Left renal pelvis (tissue), 4 donors: ENCODE data around the gene FNDC3B. TPM values are rescaled to one million over a fixed set of nuclear protein-coding genes. Genes with fewer than 3 reads are reported as not detected.

Experiments used
- DNase-seq, 4 donors: peaks; one replicate each; pipeline ENCODE4 v3.0.0-alpha.2; 2013; ENCODE audit warnings: low read depth in 4 of 4, low spot score in 3 of 4
- polyA plus RNA-seq, 4 donors: library from polyadenylated mRNA; unstranded; fragments of 120-200 nt; gene quantifications; one replicate each; pipeline ENCODE4 v1.2.1, GENCODE V29; 2013; ENCODE audit not compliant: insufficient read length in 4 of 4

Gene FNDC3B
- polyA plus RNA-seq, 4 donors = 53.4 to 72.8 (median 68.4) TPM

DNA sequence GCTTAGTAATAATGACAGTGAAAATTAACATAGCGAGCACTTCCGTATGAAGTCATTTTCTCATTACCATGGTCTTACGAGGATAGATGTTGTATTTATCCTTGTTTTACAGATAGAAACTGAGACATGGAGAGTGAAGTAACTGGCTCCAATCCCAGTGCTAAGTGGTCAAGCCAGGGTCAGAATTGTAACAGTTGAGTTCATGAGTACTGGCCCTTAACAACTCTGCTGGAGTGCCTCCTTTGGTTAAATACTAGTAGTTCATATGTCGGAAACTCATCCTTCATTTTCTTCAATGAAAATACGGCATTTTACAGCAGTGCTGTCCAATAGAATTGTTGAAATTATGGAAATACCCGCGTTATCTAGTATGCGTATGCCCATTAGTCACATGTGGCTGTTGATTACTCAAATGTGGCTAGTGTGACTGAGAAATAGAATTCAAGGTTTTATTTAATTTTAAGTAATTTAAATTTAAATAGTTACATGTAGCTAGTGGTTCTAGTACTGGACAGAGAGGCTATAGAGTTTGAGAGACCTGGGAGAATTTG lies 32.5 kb downstream of the FNDC3B start:
- no peak for DNase-seq

DNA sequence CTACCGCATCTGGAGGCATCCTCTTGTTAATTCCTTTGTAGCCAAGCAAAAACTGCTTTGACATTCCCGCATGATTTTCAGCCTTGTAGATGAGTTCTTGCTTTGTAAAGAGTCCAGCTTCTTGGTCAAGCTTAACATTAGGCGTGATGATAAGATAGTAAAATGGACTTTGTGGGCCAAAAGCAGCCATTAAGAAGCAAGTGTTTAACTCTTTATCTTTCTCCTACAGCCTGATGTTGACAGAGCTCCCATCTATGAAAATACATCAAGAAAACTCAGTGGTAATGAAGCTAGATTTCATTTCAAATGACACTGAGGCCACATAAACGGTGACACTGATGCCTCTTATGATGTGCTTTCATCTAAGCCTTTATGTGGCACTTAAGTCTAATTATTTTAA lies 33.2 kb downstream of the FNDC3B start:
- DNase-seq = no peak

DNA sequence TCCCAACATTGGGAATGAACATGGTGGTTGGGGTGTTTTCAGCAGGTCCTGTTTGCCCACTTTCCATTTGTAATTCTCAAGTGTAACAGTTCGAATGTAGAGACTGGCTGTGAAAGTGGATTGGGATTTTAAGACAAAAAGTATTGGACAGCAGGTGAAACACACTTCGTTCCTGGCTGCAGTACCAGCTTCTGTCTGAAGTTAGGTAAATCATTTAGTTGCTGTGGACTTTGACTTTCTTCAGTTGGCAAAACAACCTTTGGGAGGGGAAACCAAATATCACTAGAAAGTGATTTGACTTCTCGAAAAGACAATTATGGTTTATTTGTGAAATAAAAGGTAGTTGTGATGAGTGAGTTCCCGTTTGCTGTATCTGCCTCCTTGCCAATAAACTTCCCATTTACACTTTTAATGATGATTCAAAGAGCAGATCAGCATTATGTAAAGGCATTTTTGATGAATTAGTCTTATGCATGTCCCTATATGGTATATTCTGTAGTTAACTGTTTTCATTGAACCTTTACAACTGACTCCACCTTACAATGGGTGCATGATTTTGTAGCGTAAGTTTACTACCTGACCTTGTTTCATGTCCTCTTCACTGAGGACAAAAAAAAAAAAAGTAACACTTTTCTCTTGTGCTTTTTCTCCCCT lies 34.0 kb downstream of the FNDC3B start:
- no peak for DNase-seq

DNA sequence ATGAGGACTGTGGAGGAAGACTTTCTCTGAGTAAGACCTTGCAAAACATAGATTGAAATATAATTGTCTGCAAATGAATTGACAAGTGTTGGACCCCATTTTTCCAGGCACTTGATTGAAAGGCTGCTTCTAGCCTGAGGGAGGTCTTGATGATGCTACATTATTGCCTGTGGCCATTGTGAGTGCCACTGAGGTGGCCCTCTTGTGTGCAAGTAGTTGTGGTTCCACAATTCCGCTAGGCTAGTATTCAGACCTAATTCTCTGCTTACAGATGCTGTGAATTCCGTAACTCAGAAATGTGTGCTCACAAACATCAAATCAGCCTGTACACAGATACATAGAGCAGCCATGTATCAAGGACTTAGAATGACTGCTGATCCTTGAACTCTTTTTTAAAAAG lies 34.7 kb downstream of the FNDC3B start:
- DNase-seq = no peak

DNA sequence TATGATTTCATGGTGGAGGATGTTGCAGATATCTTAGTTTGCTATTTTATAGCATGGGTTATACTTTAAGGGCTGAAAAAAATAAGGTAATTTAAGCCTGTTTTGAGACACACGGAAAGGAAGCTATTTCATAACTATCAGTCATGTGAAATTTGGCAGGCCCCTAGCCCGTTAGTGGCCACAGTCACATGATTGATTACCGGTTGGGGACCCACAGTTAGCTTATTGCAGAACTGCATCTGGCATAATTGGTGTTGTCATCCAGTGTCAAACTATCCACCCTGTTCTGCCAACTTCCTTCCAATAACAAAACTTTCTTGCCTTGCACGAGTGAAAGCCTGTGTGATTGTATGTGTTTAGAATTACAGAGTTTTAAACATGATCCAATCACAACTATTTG lies 35.2 kb downstream of the FNDC3B start:
- no peak for DNase-seq

DNA sequence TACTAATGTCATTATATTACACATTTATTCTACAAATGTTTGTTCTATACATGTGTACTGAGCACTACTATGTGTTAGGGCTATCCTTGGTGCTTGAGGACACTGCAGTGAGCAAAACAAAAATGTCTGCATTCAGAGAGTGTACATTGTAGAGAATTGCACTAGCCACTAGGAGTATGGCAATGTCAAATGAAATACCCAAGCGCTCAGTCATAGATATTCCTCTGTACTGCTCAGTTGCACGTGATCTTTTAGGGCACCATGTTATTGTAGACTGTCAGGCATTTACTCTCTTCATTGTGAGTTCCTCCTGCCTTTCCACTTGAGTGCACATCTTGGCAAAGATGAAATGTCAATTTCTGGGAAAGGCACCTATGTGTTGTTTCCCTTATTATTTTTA lies 36.8 kb downstream of the FNDC3B start:
- DNase-seq = no peak

DNA sequence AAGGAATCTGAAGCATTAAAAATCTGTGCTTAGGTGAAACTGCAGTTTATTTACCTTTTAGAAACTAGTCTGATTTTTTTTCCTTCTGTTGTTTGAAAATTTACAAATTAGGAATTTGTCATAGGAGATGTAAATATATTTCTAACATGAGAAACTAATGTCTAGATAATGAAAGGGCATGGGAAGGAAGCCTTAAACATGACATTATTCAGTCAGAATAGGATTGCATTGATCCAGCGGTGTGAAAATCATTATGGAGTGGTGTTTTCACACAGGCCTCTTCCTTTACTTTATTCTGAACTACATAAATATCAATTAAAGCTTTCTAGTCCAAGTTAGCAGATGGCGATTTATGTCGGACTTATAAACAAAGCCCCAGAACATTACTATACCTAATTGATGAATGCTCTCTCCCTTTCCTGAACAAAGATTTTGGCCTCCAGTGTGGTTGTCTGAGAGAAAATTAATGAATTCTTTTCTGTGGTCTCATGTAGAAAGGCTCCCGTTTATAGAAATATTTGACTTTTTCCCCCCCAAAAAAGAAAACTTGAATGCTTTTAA lies 37.9 kb downstream of the FNDC3B start:
- DNase-seq = no peak

DNA sequence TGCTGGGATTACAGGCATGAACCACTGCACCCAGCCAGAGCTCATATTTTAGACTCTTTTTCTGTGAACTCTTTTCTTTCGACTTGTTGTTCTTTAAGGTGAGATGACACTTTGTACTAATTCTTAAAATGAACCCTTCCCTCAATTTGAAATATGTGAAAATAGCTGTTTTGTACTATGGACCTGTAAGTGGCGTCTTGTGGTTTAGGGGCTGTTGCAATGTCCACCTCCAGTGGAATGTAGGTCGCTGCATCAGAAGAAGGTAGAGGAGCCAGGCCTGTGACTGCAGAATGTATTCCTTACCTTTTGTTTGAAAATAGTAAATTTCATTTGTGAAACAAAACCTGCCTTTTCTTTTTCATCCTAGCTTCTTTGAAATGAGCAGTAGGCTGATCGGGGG lies 38.9 kb downstream of the FNDC3B start:
- DNase-seq = no peak

DNA sequence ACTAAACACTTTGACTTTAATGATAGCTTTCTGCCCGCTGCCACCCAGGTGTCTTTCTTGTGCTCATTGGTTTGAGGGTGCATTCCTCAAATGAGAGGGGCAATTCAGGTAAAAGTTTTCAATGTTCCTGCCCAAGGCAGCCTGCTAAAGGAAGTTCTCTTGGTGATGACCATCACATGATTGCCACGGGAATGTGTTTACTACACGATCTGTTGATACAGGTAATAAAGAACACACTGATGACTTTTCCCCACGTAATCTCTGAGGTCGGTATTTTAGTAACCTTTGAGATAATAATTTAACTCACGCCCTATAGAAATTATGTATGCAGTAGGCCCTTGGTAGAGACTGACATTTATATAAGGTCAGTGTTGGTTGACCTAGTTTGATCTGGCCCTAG lies 39.3 kb downstream of the FNDC3B start:
- DNase-seq = no peak

DNA sequence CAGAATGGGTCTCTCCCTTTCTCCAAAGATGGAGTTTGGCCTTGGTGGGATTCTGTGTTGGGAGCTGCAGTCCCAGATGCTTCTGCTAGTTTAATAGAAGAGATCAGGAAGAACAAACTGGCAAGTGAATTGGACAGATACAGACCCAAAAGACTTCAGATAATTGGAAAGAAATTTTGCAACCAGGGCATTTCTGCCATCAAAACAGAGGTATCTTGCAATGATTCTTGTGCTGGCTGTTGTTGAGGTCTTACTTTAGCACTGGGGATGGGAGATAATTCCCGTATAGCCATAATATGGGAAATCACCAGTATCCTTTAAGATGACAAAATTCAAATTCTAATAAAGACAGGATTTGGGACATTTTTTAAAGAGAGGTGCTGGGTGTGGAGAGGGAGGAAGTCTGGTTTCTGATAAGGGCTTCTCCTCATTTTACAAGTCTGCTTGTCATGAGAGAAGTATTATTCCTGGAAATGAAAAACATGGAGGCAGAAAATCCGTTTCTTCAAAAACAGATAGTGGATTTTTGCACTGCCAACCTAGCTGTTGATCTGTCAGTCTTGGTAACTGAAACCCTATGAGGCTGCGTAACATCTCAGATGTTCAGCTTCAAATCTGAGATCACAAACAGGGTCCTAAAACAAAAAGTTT lies 40.1 kb downstream of the FNDC3B start:
- no peak for DNase-seq

DNA sequence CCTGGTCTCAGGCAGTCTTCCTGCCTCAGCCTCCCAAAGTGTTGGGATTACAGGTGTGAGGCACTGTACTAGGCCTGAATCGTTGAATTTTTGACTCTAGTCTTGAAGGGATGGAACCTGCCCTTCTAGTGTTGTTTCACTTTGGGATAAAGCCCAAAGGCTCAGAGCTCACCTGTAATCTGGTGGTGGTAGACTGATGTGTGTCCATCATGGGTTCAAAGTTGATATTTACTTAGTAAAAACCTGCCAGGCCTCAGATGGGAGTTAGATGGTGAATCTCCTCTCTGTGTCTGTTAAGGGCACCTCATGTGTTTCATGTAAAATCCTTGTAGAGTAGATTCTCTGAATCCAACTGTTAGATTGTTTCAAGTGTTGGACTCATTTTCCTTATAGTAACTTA lies 41.1 kb downstream of the FNDC3B start:
- DNase-seq = no peak

DNA sequence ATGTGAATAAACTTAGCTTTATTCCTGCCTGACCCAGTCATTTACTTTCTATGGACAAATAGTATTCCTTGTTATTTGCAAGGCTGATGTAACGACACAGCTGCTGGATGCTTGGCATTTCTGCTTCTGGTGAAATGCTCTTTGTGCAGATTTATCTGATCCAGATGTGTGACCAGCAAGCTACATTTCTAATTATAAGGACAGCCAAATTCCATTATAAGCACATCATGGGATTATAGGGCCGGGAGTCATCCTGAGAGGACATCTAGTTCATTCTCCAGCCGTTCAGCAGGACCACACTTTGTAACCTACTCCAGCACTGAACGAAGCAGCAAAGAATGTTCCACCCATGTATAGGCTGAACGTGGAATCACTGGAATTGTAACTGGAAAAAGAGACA lies 42.9 kb downstream of the FNDC3B start:
- DNase-seq = no peak

DNA sequence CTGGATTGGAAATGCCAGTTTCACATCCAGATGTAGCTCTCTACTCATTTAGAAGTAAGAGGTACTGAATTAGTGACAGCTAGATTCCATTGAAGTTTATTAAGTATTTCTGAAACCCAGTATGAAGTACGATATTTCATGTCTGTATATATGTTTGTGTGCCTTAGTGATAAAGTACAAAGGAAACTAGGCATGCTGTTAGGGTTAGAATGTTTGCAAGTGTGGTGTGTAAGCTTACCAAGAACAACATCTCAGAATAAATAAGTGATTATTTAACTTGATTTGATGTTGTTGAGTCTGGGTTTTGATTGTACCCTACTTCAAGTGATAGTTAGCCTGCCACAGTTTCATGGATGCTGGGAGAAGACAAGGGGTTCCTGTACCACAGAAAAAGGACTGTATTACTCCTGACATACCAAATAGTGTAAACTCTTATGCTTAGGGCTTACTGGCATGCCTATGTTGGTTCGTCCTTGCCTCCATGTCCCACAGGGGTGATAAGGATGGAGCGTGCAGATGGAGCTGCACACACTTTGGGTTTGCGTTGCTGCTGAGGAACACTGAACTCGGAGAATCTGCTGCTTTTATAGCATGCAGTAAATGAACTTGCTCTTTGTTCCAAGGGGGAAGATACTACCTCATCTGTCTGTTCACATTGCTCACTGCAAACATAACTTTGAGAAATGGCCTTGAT lies 43.6 kb downstream of the FNDC3B start:
- no peak for DNase-seq

DNA sequence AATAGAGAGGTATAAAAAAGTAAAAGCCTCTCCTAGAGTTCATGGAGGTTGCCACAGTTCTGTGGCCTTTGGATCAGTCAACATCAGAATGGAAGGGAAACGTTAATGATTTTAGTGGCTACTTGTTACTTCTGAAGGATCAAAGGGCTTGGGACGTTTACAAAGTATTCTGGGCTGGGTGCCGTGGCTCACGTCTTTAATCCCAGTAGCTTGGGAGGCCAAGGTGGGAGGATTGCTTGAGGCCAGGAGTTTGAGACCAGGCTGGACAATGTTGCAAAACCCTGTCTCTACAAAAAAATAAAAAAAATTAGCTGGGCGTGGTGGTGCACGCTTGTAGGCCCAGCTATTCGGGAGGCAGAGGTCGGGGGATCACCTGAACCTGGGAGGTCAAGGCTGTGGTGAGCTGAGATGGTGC lies 44.6 kb downstream of the FNDC3B start:
- no peak for DNase-seq

DNA sequence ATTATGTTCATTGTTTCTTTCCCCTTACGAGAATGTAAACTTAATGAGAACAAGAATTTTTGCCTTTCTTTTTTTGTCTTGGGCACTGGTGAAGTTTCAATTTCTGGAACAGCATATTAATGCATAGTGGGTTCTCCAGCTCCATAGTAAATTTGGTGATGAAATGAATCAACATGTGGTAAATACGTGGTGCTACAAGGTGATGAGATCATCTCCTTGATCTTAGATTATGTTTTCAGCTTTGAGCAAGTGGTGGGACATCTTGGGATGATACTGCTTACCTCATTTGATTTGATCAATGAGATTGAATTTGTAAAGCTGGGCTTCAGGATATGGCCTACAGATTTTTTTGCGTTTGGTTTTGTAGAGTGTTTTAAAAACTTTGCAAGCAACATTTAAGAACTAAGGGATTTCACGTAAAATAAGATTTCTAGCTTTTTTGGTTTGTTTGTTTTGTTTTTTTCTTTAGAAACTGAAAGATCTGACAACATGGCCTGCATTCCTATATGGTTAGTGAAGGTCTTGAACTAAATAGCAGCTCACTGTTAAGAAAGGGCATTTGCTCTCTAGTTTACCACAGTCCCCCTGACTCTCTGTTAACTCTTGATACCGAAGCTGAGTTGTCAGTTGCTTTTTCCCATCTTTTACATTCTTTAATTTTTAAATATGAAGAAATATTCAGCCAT lies 45.6 kb downstream of the FNDC3B start:
- no peak for DNase-seq

DNA sequence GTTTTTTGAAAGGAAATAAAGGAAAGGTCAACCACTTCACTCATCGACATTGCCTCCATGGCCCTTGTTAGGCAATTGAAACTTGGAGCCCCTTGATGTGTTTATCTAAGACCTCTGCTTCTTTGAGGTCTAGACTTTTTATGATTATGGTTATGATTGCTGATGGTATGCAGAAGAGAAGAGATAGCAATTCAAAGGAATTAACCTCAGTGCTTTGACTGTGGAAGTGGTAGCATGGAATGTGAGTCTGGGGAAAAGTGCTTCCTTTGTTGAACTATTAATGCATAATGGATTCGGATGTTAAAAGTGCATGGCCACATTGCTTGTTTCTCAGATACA lies 46.1 kb downstream of the FNDC3B start:
- no peak for DNase-seq

DNA sequence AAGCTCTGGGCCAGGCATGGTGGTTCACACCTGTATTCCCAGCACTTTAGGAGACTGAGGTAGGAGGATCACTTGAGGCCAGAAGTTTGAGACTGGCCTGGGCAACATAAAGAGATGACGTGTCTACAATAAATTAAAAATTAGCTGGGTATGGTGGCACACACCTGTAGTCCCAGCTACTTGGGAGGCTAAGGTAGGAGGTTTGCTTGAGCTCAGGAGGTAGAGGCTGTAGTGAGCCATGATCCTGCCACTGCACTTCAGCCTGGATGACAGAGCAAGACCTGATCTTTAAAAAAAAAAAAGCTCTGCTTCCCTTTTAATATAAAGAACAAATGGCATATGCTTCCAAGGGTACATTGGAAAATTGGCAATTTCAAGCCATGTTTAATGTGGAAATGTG lies 46.7 kb downstream of the FNDC3B start:
- no peak for DNase-seq

DNA sequence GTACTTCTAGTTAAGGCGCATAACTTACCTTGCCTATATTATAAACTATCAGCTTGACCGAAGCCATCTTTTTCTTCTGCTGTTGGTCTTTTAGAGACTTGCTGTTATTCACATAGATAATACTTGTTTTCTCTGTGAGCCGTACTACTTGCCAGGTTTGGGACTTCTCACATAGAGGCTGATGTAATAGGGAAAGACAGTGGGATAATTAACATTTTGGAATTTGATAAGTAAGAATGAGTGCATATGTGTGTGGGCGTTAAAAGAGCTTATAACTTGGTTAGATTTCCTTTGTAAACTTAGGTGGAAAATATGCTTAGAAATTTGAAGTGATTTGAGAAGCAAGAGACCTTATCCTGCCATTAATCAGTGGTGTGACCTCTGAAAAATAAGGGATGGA lies 47.8 kb downstream of the FNDC3B start:
- no peak for DNase-seq

DNA sequence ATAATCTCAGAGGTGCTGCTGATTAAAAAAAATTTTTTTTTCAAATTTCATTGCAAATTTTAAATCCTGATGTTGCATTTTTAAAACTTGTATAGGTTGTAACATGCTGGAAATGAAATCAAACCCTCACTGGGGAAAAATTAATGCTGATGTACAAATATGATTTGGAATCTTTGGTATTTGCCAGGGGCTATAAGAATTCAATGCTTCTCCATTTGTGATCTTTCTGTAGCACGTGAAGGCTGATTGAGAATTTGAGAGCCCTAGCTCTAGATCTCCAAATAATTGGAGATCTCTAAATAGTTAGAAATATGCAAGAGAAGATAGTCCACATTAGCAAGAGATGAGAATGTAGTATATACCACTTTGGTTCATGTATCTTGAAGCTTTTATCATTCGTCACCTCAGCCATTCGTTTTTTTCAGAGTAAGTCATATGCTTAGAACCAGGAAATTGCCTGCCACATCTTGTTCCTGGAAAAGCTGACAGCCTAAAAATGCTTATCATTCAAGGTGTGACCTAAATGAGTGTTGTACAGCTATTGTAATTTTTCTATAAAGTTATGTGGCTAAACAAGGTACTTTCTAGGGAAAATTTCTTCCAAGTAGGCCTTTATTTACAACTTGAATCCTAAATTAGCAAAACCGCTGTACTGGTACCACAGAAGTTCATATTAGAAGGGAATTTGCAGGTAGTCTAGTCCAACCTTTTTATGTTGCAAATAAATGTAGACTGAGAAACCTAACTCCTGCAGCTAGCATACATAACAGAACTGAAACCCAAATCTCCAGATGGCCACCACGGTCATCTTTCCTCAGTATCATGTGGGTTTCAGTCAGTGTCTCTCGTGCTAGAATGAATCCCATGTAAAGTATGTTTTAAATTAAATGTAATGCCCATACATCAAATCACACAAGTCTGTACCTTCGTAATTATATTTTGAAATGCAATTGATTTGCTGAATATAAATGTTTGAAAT lies 48.5 kb downstream of the FNDC3B start:
- no peak for DNase-seq

DNA sequence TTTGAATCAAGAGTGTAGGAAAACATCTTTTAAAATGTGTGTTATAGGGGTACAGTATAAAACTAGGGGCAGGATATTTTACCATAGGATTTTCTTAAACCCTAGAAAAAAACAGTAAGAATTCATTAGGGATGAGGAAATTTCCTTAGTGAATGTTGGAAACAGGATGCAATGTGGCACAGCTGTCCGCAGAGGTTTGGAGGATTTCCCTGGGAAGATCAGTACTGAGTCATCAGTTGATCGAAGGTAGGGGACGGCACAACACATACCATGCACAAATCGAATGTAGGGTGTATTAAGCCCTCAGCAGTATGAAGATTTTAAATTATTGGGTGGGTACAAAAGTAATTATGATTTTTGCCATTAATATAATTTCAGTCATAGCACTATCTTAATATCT lies 49.9 kb downstream of the FNDC3B start:
- no peak for DNase-seq
